ENCODE results near the gene MYDGF. TPM values are rescaled to one million over a fixed set of nuclear protein-coding genes. Genes with fewer than 3 reads are reported as not detected.

Gene MYDGF
- total RNA-seq, 1 donor from 2014 or later: 94.2 TPM

- no peaks in the 10 kb centered on the region for H3K36me3 ChIP-seq
- peak within 1 kb of the TSS; percentile 71 for H3K4me3 ChIP-seq
- no peaks in the 10 kb centered on the region for H3K27me3 ChIP-seq
- no peaks in the 10 kb centered on the region for H3K9me3 ChIP-seq
- intact Hi-C loops (cut with DNase I): loop anchor here (10.0 kb wide), 1 partner anchor 64 kb away; no protein-coding TSS in a partner anchor
- ATAC-seq (peak; percentile 97), DNase-seq (peak; percentile 98)
- peaks cover 20% of the 10 kb centered on the region for H3K4me1 ChIP-seq
- peak within 1 kb of the TSS; percentile 78 for H3K27ac ChIP-seq
- no peak for TF ChIP-seq CTCF (IDR thresholded peaks at IDR 0.05)
These were observed 31.2 kb downstream of the MYDGF start, which contains the start of gene TNFAIP8L1 for GRCh38 chr19:4638828-4639530. TSS of gene TNFAIP8L1 (plus strand) at chr19:4639516. CDS start at chr19:4651870, 12,354 bp downstream.

GRCh38 chr19:4638317-4638716 lies 31.8 kb downstream of the MYDGF start:
- Histone ChIP-seq H3K27me3 (no peaks in the 10 kb centered on the region), H3K4me3 (no peak overlapping the region), H3K27ac (peak overlapping the region; percentile 78), H3K9me3 (no peaks in the 10 kb centered on the region), H3K4me1 (peaks cover 25% of the 10 kb centered on the region), H3K36me3 (no peaks in the 10 kb centered on the region)
- DNase-seq: no peak
- intact Hi-C loops (cut with DNase I): loop anchor here (10.0 kb wide), 1 partner anchor 64 kb away; no protein-coding TSS in a partner anchor
- no peak for TF ChIP-seq CTCF (IDR thresholded peaks at IDR 0.05)
- no peak for ATAC-seq

GRCh38 chr19:4636761-4637160 lies 33.4 kb downstream of the MYDGF start:
- no peak for TF ChIP-seq CTCF (IDR thresholded peaks at IDR 0.05)
- intact Hi-C loops (cut with DNase I): loop anchor here (10.0 kb wide), 1 partner anchor 62 kb away; no protein-coding TSS in a partner anchor
- Histone ChIP-seq H3K27me3 (no peaks in the 10 kb centered on the region), H3K4me1 (peaks cover 25% of the 10 kb centered on the region), H3K4me3 (no peak overlapping the region), H3K27ac (no peak overlapping the region), H3K36me3 (no peaks in the 10 kb centered on the region), H3K9me3 (no peaks in the 10 kb centered on the region)
- ATAC-seq (no peak), DNase-seq (no peak)

- peak overlapping the region; percentile 54 for H3K4me3 ChIP-seq
- DNase-seq: peak; percentile 86
- no peak overlapping the region for H3K27ac ChIP-seq
- peak; percentile 93 for TF ChIP-seq CTCF (IDR thresholded peaks at IDR 0.05)
- peak; percentile 45 for ATAC-seq
- H3K9me3 ChIP-seq: no peaks in the 10 kb centered on the region
- peaks cover 25% of the 10 kb centered on the region for H3K4me1 ChIP-seq
- intact Hi-C loops (cut with DNase I): loop anchor here (10.0 kb wide), 1 partner anchor 61 kb away; no protein-coding TSS in a partner anchor
- no peaks in the 10 kb centered on the region for H3K36me3 ChIP-seq
- no peaks in the 10 kb centered on the region for H3K27me3 ChIP-seq
These were observed 33.9 kb downstream of the MYDGF start for GRCh38 chr19:4636151-4636717.

- Histone ChIP-seq H3K27me3 (no peaks in the 10 kb centered on the region), H3K36me3 (no peaks in the 10 kb centered on the region), H3K4me3 (peak overlapping the region; percentile 54), H3K9me3 (no peaks in the 10 kb centered on the region), H3K27ac (no peak overlapping the region), H3K4me1 (peaks cover 25% of the 10 kb centered on the region)
- intact Hi-C loops (cut with DNase I): loop anchor here (10.0 kb wide), 1 partner anchor 61 kb away; no protein-coding TSS in a partner anchor
- DNase-seq: no peak
- ATAC-seq: no peak
- TF ChIP-seq CTCF (IDR thresholded peaks at IDR 0.05): no peak
These were observed 34.4 kb downstream of the MYDGF start for GRCh38 chr19:4635754-4636116.
